Tibial artery (tissue), 4 donors: ENCODE results near the gene VSTM1.
"Not testable (repeated sequence)": the region's sequence is repeated elsewhere in the genome, so short reads cannot be mapped to it uniquely, and the experiment has no call there.

Experiments
- DNase-seq, 2 donors: peaks; one replicate each; pipeline ENCODE4 v3.0.0-alpha.2; 2019
- H3K27ac ChIP-seq, 2 donors: fragments of 200-600 bp; sonication (generic) in 1 of 2; 1 replicate in 1 of 2; 2 replicates in 1 of 2; pipeline ENCODE4 v1.5.1; 2018 to 2019; ENCODE audit warnings: mild to moderate bottlenecking in 1 of 2
- H3K27me3 ChIP-seq, 2 donors: fragments of 200-600 bp; sonication (generic) in 1 of 2; one replicate each; pipeline versions ENCODE4 v1.5.1 to v1.6.0; 2016 to 2019
- H3K36me3 ChIP-seq, 3 donors: fragments of 200-600 bp; sonication (generic) in 2 of 3; one replicate each; pipeline ENCODE4 v1.5.1; 2016 to 2019; ENCODE audit warnings: mild to moderate bottlenecking in 2 of 3
- H3K4me1 ChIP-seq, 4 donors: fragments of 200-600 bp; sonication (generic) in 2 of 4; 1 replicate in 3 of 4; 2 replicates in 1 of 4; pipeline ENCODE4 v1.5.1; 2016 to 2019
- H3K4me3 ChIP-seq, 2 donors: fragments of 200-600 bp; sonication (generic) in 1 of 2; 1 replicate in 1 of 2; 2 replicates in 1 of 2; pipeline ENCODE4 v1.5.1; 2018 to 2019; ENCODE audit warnings: mild to moderate bottlenecking in 2 of 2
- H3K9me3 ChIP-seq, 3 donors: fragments of 200-600 bp; sonication (generic) in 1 of 3; one replicate each; pipeline ENCODE4 v1.5.1; 2016 to 2019
- CTCF ChIP-seq, 2 experiments: fragments of 200-600 bp in 1 of 2; fragments of 450-650 bp in 1 of 2; IDR thresholded peaks; one replicate each; pipeline ENCODE4 v1.5.1; 2017 to 2019; ENCODE audit warnings: antibody characterized with exemption in 2 of 2, mild to moderate bottlenecking in 1 of 2, moderate library complexity in 1 of 2
- intact Hi-C: fragments of 100-400 bp; cut with DNase I; formaldehyde crosslinking; loops from one replicate; pipeline ENCODE4 v1.15.0; 2023; ENCODE audit warnings: low total_unique reads

Gene VSTM1

GRCh38 chr19:54099190-54099902 lies 35.6 kb upstream of the VSTM1 start:
- Histone ChIP-seq H3K4me3 (no peak overlapping the region), H3K27ac (no peak overlapping the region), H3K9me3 (no peaks in the 10 kb centered on the region), H3K4me1 (peaks cover 0 to 28% (median 19%) of the 10 kb centered on the region in 4 donors), H3K36me3 (no peaks in the 10 kb centered on the region), H3K27me3 (peaks cover 0 to 22% of the 10 kb centered on the region in 2 donors)
- intact Hi-C loops = no loop called here
- no peak for DNase-seq
- TF ChIP-seq CTCF (IDR thresholded peaks at IDR 0.05) = no peak

- intact Hi-C loops = no loop called here
- H3K4me1 ChIP-seq = peaks cover 0 to 10% (median 9%) of the 10 kb centered on the region in 4 donors
- no peaks in the 10 kb centered on the region for H3K36me3 ChIP-seq
- no peak for DNase-seq
- H3K9me3 ChIP-seq = no peaks in the 10 kb centered on the region
- peaks cover 0 to 22% of the 10 kb centered on the region in 2 donors for H3K27me3 ChIP-seq
- no peak for TF ChIP-seq CTCF (IDR thresholded peaks at IDR 0.05)
- peak overlapping the region in 1 of 2 donors; percentile 33 for H3K27ac ChIP-seq
- peak overlapping the region in 1 of 2 donors; percentile 49 for H3K4me3 ChIP-seq
Observed at GRCh38 chr19:54096617-54097106, 33.0 kb upstream of the VSTM1 start.

- H3K4me3 ChIP-seq = peak overlapping the region; percentile 19 to 49
- peak overlapping the region in 1 of 2 donors; percentile 8 for H3K27ac ChIP-seq
- H3K9me3 ChIP-seq, H3K36me3 ChIP-seq, intact Hi-C loops, H3K4me1 ChIP-seq: not testable (repeated sequence)
- DNase-seq = peak in 1 of 2 donors; percentile 42
- peaks cover 0 to 24% of the 10 kb centered on the region in 2 donors for H3K27me3 ChIP-seq
Observed at GRCh38 chr19:54095859-54096616, 32.3 kb upstream of the VSTM1 start.

- DNase-seq = no peak
- Histone ChIP-seq H3K36me3 (no peaks in the 10 kb centered on the region), H3K27ac (peak overlapping the region in 1 of 2 donors; percentile 8), H3K4me1 (peaks cover 0 to 10% (median 9%) of the 10 kb centered on the region in 4 donors), H3K27me3 (peaks cover 0 to 25% of the 10 kb centered on the region in 2 donors), H3K4me3 (peak overlapping the region in 1 of 2 donors; percentile 49), H3K9me3 (no peaks in the 10 kb centered on the region)
- TF ChIP-seq CTCF (IDR thresholded peaks at IDR 0.05) = no peak
- intact Hi-C loops = no loop called here
Observed at GRCh38 chr19:54095136-54095858, 31.6 kb upstream of the VSTM1 start.

GRCh38 chr19:54094426-54095000 lies 30.8 kb upstream of the VSTM1 start:
- peaks cover 0 to 25% of the 10 kb centered on the region in 2 donors for H3K27me3 ChIP-seq
- H3K4me1 ChIP-seq = peaks cover 0 to 10% (median 9%) of the 10 kb centered on the region in 4 donors
- no peak overlapping the region for H3K27ac ChIP-seq
- TF ChIP-seq CTCF (IDR thresholded peaks at IDR 0.05) = no peak
- no peak for DNase-seq
- no peaks in the 10 kb centered on the region for H3K36me3 ChIP-seq
- H3K4me3 ChIP-seq = no peak overlapping the region
- intact Hi-C loops = no loop called here
- H3K9me3 ChIP-seq = no peaks in the 10 kb centered on the region
